GM19193 (cell line): Measurements from ENCODE around the gene POLR3C.

Experiments
- POLR2A ChIP-seq: IDR thresholded peaks from 4 replicates; pipeline ENCODE4 v1.6.1; 2011; ENCODE audit not compliant: insufficient read depth, insufficient read length; ENCODE audit errors: extremely low read depth

POLR3C gene

DNA sequence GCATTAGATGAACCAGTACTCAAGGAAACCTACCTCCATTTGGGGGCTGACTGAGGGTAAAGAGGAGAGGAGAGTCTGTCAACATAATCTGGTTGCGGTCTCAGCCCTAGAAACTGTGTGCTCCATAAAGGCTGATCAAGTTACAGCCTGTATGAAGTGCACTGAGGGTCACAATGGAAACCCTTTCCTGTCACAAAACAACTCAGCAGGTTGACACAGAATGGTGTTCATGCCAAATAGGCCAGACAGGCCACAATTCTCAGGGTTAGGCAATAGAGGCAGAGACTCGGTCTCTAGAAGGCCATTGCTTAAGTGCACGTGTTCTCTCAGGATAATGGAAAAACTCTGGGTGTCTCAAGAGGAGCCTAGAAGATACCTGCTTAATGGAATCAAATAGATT lies 65.7 kb downstream of the POLR3C start:
- no peak for TF ChIP-seq POLR2A

DNA sequence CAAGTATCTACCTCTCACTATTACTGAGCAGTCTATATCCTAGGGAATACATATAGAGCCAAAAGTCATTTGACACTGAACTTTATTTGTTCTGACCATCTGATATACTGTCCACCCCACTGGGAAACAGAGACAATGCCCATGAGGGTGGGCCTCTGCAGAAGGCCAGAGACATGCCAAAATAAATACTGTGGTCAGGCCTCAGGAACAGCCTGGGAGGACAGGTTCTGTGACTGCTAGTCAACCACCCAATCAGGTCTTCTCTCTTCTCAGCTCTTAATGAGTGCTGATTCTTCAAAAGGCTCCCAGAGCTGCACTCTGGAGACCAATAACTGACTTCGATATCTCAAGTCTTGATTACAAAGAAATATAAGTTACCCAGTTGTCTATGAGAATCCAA lies 67.1 kb downstream of the POLR3C start:
- no peak for TF ChIP-seq POLR2A

DNA sequence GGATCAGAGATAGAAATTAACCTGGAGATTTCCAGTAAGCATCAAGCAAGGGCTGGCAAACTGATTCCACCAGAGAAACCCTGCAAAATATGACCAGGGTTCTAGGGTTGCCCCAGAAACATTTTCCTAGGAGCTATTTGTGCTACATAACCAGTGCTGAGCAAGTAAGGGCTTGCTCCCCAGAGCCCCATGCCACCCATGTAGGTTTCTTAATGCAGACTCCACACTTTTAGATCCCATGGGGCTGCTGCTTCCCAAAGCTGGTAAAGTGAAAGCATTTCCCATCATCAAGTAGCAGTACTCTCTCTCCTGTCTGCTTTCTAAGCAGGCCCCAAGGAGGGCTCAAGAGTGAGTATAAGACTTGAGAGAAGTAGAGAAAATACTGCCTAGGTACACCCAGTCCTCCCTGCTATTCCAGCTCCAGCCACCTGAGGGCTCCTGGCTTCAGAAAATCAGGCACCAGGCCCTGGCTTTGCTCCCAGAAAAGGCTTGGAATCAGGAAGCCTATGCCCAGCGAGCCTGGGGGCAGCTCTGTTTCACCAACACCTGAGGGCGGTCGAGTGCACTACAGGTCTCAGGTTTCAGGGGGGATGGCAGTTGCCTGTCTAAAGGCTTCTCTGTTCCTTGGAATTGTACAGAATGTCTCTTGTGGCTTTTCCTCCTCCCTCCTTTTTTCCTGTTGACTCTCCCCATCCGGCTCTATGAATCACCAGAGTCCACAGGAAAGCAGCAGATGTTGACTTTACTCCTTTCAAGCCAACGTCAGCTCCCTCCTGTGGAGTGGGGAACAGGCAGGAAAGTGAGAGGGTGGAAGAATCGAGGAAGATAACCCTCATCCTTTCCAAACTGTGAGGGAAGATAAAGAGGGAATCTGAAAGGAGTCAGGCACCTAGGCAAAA lies 67.8 kb downstream of the POLR3C start:
- no peak for TF ChIP-seq POLR2A

DNA sequence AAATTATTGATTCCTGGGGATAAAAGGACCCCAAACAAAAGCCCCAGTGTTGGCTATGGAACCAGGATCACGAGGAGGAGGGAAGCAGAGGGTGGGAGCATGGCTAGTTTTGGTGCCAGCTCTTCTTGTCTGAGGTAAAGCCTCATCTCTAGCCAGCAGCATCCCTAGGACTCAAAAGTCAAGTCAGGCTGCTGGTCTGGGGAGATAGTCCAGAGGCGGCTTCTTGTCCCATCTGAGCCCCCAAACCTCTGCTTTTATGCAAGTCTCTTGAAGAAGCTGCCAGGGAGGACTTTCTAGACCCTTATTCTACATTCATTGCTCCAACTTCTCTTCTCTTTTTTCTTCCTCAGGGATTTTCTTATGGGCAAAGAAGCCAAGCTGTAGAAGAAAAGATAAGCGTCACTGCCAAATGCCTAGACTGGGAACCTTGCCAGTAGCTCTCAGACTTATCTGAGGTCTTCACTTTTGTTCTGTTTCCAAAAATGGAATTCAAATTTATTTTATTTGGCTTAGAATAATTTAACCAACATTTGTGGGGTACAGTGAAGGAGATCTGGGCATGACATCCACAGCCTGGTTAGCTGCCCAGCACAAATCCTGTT lies 68.6 kb downstream of the POLR3C start:
- no peak for TF ChIP-seq POLR2A

DNA sequence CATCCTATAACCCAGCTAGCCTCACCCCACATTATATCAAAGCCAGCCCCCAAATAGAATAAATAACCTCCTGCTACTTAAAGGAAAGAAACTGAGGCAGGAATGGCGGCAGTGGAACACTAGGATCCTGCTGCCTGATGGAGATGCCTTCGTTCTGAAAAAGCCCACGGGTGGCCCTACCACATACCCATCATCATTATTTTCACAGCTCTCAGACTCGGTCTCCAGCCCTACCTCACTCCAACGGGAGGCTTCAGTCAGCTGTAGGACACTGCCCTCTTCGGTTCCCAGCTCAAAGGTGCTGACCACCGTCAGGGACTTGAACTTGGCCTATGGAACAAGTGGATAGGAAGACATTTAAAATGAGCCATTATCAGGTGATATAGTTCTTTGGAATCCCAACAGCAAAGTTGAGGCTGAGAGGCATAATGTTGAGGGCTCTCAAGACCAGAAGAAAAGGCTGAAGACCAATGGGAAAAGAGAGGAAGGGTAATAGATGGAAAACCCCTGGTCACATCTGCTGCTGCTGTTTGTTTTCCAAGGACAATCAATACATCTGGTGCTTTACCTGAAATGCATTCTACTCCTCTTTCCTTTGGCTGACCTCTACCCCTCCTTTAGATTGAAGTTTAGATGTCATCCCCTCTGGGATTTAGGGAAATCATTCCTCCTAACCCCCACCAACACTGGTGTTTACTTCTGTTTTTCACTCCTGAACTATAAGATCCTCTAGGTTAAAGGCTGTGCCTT lies 69.5 kb downstream of the POLR3C start:
- no peak for TF ChIP-seq POLR2A
